ENCODE results near the gene ARID1A.

DNA sequence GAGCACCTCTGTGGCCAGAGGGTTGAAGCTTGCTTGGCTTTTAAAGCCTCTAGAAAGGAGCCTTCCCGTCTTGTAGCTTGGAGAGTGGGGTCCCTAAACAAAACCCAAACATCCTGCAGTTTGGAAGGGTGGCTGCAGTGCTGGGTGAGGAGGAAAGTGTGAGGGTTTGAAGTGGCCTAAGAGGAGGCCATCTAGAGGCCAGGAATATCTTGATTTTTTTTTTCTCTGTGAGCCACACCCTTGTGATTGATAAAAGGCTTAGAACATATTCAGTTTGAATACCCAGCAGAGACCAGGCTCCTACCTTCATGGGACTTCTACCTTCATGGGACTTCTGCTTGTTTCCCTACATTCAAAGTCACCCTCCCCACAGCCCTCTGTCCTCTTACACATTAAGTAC lies 54.6 kb downstream of the ARID1A start:
- TF ChIP-seq, protein P1, sequence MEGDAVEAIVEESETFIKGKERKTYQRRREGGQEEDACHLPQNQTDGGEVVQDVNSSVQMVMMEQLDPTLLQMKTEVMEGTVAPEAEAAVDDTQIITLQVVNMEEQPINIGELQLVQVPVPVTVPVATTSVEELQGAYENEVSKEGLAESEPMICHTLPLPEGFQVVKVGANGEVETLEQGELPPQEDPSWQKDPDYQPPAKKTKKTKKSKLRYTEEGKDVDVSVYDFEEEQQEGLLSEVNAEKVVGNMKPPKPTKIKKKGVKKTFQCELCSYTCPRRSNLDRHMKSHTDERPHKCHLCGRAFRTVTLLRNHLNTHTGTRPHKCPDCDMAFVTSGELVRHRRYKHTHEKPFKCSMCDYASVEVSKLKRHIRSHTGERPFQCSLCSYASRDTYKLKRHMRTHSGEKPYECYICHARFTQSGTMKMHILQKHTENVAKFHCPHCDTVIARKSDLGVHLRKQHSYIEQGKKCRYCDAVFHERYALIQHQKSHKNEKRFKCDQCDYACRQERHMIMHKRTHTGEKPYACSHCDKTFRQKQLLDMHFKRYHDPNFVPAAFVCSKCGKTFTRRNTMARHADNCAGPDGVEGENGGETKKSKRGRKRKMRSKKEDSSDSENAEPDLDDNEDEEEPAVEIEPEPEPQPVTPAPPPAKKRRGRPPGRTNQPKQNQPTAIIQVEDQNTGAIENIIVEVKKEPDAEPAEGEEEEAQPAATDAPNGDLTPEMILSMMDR (conservative IDR thresholded peaks at IDR 0.05): no peak
- TF ChIP-seq ZFX (IDR thresholded peaks at IDR 0.05): no peak

All from C4-2B (cell line).